ENCODE measurements around the gene NOLC1.

DNA sequence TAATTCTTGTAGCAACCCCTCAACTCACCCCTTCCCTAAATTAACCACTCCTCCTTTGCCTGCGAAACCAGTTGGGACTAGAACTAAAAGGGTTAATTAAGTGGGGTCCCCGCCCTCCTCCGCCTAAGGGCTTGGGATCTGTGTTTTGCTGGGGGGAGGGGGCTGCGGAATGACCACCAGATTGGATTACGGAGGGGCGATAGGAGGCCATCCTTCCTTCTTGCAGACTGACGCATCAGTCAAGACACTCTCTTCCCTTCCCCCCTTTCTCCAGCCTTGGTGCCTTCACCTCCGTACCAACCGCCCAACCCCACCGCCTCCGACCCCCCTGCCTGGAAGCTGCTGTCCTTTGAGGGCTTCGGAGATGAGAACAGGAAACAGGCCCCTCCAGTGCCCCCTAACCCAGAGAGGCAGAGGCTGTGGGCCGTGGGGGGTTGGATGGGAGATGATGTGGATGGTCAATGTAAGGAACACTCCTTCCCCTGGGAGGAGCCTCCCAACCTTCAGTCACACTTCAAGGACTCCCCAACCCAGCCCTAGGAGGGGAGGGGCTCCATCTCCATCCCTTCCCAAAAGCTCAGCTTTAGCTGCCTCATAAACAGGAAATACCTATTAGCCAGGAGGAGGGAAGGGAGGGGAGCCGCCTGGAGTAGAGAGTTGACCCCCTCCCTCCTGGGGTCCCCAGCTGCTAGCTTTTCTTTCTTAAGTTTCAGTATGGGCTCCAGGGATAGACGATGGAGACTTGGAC is 31.0 kb upstream of the NOLC1 start:
- TF ChIP-seq POLR2A (IDR thresholded peaks at IDR 0.05; ENCODE audit: low read depth, low read length) (no peak), TAF1 (IDR thresholded peaks at IDR 0.05; ENCODE audit: borderline replicate concordance, low read depth, low read length) (no peak), POLR2AphosphoS5 (IDR thresholded peaks at IDR 0.05; ENCODE audit: low read depth, low read length) (no peak)
